ENCODE data around the gene CSF1.

Gene CSF1

GRCh38 chr1:109901141-109901523, 9.5 kb upstream of the CSF1 start:
- no peak for DNase-seq

GRCh38 chr1:109901524-109902145, 9.0 kb upstream of the CSF1 start:
- peak in 2 of 56 donors; percentile 44 to 57 for DNase-seq

- no peak for DNase-seq
These were observed 8.3 kb upstream of the CSF1 start for GRCh38 chr1:109902204-109902985.

GRCh38 chr1:109903376-109903930, 7.2 kb upstream of the CSF1 start:
- no peak for DNase-seq

DNA sequence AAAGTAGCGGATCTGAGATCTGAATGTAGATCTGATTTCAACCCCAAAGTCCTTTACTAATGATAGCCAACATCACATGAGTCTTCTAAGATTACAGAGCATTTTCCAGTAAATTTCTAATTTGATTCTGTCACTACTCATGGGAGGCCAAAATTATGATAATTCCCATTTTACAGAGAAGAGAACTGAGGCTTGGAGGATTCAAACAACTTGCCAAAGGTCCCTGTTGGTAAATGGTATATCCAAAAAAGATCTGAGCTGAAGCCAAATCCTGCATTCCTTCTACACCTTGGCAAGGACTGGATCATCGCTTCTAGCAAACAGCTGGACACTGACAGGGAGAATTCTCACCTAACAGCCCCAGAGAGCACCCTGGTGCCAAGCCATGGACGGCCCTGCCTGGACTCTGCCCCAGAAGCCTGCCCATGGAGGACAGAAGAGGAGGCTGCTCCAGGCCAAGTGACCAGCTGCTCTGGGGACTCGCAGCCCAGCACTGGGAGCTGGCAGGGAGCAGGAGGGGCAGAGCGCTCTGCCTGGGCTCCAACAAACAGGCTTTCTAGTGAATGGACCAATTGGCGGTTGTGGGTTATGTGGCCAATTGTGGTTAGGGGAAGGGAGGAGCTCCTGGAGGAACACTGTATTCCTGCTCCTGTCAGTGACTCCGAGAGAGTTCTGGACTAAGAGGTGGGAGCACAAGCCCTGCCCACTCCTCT, 6.4 kb upstream of the CSF1 start:
- DNase-seq = peak; percentile 25 to 96 (median 77)

GRCh38 chr1:109905491-109905890, 5.2 kb upstream of the CSF1 start:
- no peak for DNase-seq

DNA sequence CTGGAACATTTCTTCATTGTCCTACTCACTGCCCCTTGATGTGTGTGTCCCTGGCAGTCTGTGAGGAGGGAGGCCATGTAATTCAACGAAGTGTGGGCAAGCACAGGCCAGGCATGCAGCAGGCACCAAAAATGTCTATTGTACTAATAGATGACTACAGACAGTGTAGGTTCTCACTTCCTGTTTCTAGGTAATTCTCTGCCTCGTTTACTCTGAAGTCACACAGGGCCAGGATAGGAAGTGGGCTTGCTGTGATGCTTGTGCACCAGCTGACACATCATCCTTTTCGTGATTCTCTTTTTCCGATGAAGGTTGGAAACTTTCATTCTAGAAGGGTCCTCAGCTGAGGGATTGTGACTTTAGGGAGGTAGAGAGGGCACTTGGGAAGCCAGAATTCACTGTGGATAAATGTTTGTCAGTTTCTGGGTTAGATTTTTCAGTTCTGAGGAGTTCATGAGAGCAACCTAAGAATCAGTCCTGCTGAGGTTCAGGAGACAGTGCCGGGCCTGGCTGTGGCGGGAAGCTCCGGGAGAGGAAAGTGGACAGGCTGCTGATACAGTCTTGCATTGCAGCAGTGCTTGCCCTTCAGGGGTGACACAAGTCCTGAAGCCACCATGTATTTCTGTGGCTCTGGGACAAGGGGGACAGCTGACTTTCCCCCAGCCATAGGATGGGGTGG, 4.3 kb upstream of the CSF1 start:
- DNase-seq = no peak

DNA sequence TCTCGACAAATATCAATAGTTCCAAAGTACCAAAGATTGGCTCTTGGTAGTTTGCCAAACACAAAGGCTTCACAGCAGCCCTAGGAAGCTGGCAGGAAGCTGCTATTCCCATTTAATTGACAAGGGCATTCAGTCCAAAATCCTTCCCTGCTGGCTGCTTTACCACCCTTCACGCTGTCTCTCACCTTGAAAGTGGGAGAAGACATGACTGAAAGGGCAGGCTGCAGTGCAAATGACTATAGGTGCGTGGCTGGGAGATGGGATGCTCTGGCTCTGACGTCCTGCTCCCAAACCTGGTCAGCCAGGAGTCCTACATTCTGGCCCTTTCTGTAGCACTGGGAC, 3.8 kb upstream of the CSF1 start:
- no peak for DNase-seq

GRCh38 chr1:109907190-109907774, 3.4 kb upstream of the CSF1 start:
- DNase-seq = no peak

DNA sequence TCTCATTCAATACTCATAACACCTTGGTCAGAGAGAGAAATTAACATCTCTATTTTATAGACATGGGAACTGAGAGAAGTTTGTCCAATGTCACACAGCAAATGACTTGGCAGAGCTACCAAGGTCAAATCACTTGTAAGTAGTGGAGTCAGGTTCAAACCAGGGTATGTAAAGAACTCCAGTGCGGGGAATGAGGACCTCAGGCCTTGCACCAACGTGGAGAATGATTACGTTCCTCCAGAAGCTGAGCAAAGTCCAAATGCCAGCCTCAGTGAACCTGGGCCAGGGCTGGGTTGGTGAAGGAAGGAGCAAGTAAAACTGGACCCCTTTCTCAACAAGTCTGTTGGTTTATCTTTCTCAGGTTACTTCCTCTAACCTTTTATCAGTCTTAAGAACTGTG, 1.8 kb upstream of the CSF1 start:
- DNase-seq = no peak

DNA sequence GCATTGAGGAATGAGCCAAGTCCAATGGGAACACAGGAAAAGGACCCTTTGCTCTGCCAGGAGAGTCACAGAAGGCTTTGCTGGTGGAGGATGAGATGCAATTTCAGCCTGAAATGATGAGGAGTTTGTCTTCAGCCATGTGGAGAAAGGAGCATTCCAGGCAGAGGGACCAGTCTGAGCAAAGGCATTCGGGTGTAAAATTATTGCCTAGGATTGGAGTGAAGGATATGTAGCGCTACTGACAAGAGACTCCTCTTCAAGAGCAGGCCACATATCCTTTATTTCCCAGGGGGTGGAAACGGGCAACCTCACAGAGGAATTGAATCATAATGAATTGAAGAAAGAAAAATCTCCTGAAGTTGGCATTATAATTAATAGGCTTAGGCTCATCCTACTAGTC, 1.1 kb upstream of the CSF1 start:
- DNase-seq = no peak

GRCh38 chr1:109910963-109911798, 532 bp downstream of the CSF1 start:
- DNase-seq = peak in 2 of 56 donors; percentile 27 to 37

- no peak for DNase-seq
These were observed 1.7 kb downstream of the CSF1 start for GRCh38 chr1:109912214-109912861.

- no peak for DNase-seq
These were observed 2.2 kb downstream of the CSF1 start for GRCh38 chr1:109912873-109913272.

DNA sequence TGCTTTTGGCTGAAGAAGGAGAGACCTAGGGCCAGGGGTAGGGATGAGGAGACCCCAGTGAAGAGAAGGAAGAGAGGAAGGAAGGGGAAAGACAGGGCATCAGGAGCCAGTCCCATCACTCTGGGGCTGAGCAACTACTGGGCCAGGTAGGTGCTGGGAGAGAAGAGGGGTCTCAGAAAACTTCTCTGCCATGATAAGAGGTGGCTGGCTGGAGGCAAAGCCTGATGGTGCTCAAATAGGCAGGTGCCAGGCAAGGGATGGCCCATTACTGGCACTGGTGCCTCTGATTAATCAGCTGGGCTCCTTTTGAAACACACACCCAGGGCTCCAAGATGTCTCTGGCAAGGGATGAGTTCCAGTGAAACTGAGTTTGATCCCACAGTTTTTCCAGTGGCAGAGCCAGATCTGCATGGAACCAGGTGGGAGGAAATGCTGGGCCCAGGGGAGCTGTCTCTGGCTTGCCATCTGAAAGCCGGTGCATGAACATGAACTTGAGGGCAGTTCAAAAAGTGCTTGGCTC, 2.8 kb downstream of the CSF1 start:
- DNase-seq = no peak

- DNase-seq = no peak
These were observed 4.1 kb downstream of the CSF1 start for GRCh38 chr1:109914587-109915240.

GRCh38 chr1:109917051-109917767, 6.6 kb downstream of the CSF1 start:
- DNase-seq = no peak

Measured in nucleus accumbens (tissue), 56 donors.